WERI-Rb-1 (cell line): Measurements from ENCODE around the gene ZNF486.
"Not testable (repeated sequence)": the region's sequence is repeated elsewhere in the genome, so short reads cannot be mapped to it uniquely, and the experiment has no call there.

Experiments
- DNase-seq: peaks from one replicate; pipeline ENCODE4 v3.0.0-alpha.2; 2020
- H3K27ac ChIP-seq: fragments of 250-450 bp; sonication (Bioruptor Pico); 2 replicates; pipeline ENCODE4 v1.5.1; 2020; ENCODE audit warnings: mild to moderate bottlenecking, moderate library complexity
- H3K27me3 ChIP-seq: fragments of 250-450 bp; sonication (Bioruptor Pico); 2 replicates; pipeline ENCODE4 v1.5.1; 2021; ENCODE audit warnings: mild to moderate bottlenecking, low read depth, moderate library complexity; ENCODE audit not compliant: insufficient read depth, severe bottlenecking
- H3K36me3 ChIP-seq: fragments of 250-450 bp; sonication (Bioruptor Pico); 2 replicates; pipeline ENCODE4 v1.5.1; 2020; ENCODE audit warnings: mild to moderate bottlenecking, moderate library complexity
- H3K4me3 ChIP-seq: 2 replicates; pipeline ENCODE4 v1.5.1; 2011; ENCODE audit warnings: low read depth, mild to moderate bottlenecking, control low read depth, low read length
- H3K9me3 ChIP-seq: fragments of 250-450 bp; sonication (Bioruptor Pico); 2 replicates; pipeline ENCODE4 v1.5.1; 2021; ENCODE audit warnings: mild to moderate bottlenecking, moderate library complexity; ENCODE audit not compliant: severe bottlenecking
- CTCF ChIP-seq: IDR thresholded peaks from 2 replicates; pipeline ENCODE4 v1.5.1; 2011; ENCODE audit warnings: low read depth, mild to moderate bottlenecking, control low read depth, inconsistent platforms, low read length

ZNF486 gene

DNA sequence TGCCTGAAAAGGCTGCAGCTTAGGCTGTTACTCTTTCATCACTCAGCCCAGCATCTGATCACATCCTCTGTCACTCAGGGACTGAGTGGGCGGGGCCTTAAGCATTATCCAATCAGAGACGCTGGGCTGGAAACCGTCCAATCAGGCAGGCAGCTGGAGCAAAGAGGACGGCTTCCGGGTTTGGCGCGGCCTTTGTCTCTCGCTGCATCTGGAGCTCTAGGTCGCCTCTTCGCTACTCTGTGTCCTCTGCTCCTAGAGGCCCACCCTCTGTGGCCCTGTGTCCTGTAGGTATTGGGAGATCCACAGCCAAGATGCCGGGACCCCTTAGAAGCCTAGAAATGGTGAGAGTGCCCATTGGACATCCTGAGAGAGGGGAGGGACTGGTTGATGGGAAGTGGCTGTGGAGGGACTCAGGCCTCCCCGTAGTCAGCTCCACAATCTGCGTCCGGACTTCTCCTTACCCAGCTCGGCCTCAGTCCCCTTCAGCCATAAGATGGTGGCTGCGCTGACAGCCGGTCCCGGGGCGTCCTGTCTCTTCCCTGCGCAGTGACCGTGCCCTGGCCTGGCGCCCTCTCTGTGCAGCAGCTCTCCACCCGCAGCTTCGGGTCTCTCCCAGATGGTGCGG, at the start of gene ZNF486:
ZNF486 (plus strand) TSS at position 195 of the 625 bp plus-strand sequence; CDS start at position 312, 117 bp downstream.
- Histone ChIP-seq H3K36me3 (peaks cover 10% of the 10 kb centered on the region), H3K27me3 (no peaks in the 10 kb centered on the region), H3K9me3 (no peaks in the 10 kb centered on the region), H3K4me3 (peak within 1 kb of the TSS; percentile 71), H3K27ac (peak within 1 kb of the TSS; percentile 79)
- TF ChIP-seq CTCF, result no peak
- peak; percentile 95 for DNase-seq

DNA sequence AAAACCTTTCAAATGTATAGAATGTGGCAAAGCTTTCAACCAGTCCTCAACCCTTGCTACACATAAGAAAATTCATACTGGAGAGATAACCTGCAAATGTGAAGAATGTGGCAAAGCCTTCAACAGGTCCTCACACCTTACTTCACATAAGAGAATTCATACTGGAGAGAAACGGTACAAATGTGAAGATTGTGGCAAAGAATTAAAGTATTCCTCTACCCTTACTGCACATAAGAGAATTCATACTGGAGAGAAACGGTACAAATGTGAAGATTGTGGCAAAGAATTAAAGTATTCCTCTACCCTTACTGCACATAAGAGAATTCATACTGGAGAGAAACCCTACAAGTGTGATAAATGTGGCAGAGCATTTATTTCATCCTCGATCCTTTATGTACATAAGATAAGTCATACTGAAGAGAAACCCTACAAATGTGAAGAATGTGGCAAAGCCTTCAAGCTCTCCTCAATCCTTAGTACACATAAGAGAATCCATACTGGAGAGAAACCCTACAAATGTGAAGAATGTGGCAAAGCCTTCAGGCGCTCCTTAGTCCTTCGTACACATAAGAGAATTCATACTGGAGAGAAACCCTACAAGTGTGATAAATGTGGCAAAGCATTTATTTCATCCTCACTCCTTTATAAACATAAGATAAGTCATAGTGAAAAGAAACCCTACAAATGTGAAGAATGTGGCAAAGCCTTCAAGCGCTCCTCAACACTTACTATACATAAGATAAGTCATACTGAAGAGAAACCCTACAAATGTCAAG, 48.8 kb upstream of the ZNF486 start:
- not testable (repeated sequence) for H3K36me3 ChIP-seq, H3K4me3 ChIP-seq, H3K27me3 ChIP-seq, H3K27ac ChIP-seq, DNase-seq
- peaks cover 18% of the 10 kb centered on the region for H3K9me3 ChIP-seq

GRCh38 chr19:20124879-20125278, 42.1 kb upstream of the ZNF486 start:
- H3K36me3 ChIP-seq, result no peaks in the 10 kb centered on the region
- H3K27ac ChIP-seq, result no peak overlapping the region
- no peak overlapping the region for H3K4me3 ChIP-seq
- no peaks in the 10 kb centered on the region for H3K9me3 ChIP-seq
- DNase-seq, result no peak
- no peak for TF ChIP-seq CTCF
- H3K27me3 ChIP-seq, result no peaks in the 10 kb centered on the region

- H3K27me3 ChIP-seq, H3K4me3 ChIP-seq, H3K9me3 ChIP-seq, H3K27ac ChIP-seq, H3K36me3 ChIP-seq, DNase-seq: not testable (repeated sequence)
Measured at GRCh38 chr19:20132933-20133332, 34.1 kb upstream of the ZNF486 start.

DNA sequence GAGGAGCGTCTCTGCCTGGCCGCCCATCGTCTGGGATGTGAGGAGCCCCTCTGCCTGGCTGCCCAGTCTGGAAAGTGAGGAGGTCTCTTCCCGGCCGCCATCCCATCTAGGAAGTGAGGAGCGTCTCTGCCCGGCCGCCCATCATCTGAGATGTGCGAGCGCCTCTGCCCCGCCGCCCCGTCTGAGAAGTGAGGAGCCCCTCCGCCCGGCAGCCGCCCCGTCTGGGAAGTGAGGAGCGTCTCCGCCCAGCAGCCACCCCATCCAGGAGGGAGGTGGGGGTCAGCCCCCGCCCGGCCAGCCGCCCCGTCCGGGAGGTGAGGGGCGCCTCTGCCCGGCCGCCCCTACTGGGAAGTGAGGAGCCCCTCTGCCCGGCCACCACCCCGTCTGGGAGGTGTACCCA, 29.3 kb upstream of the ZNF486 start:
- H3K36me3 ChIP-seq, H3K4me3 ChIP-seq, H3K9me3 ChIP-seq, DNase-seq, H3K27ac ChIP-seq, H3K27me3 ChIP-seq: not testable (repeated sequence)

DNA sequence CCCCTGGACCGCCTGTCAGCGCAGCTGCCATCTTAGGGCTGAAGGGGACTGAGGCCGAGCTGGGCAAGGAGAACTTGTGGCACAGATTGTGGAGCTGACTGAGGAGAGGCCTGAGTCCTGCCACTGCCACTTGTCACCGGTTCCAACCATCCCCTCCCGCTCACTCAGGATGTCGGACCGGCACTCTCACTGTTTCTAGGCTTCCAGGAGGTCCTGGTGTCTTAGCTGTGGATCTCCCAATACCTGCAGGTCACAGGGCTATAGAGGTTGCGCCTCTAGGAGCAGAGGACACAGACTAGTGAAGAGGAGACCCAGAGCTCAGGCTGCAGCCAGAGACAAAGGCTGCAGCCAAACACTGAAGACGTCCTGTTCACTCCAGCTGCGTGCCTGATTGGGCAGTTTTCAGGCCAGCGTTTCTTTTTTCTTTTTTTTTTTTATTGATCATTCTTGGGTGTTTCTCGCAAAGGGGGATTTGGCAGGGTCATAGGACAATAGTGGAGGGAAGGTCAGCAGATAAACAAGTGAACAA, 15.3 kb upstream of the ZNF486 start:
- H3K27me3 ChIP-seq, result no peaks in the 10 kb centered on the region
- no peak for TF ChIP-seq CTCF

GRCh38 chr19:20152506-20152905, 14.5 kb upstream of the ZNF486 start:
- H3K9me3 ChIP-seq, H3K36me3 ChIP-seq, H3K27me3 ChIP-seq, DNase-seq, H3K4me3 ChIP-seq, H3K27ac ChIP-seq: not testable (repeated sequence)

More for the DNA sequence above, 15.3 kb upstream of the ZNF486 start:
- Histone ChIP-seq H3K4me3 (no peak overlapping the region), H3K27ac (no peak overlapping the region), H3K9me3 (peaks cover 9% of the 10 kb centered on the region), H3K36me3 (no peaks in the 10 kb centered on the region)
- DNase-seq, result no peak

GRCh38 chr19:20153281-20153680, 13.7 kb upstream of the ZNF486 start:
- H3K4me3 ChIP-seq, result no peak overlapping the region
- H3K27me3 ChIP-seq, result no peaks in the 10 kb centered on the region
- no peaks in the 10 kb centered on the region for H3K36me3 ChIP-seq
- H3K27ac ChIP-seq, result no peak overlapping the region
- DNase-seq, result no peak
- TF ChIP-seq CTCF, result no peak
- peaks cover 9% of the 10 kb centered on the region for H3K9me3 ChIP-seq
